T-helper 1 cell treated with Interleukin-12 subunit alpha and Interleukin-12 subunit beta and Interleukin-4 antibody, amounts not matched to agents 30 μg/mL and 1 μg/mL, for 36 hours (primary cell): Measurements from ENCODE around the gene NKAIN2.

Experiments used
- H3K27ac Mint-ChIP-seq: one replicate; pipeline ENCODE4 v1.8.0; 2021; ENCODE audit warnings: mild to moderate bottlenecking, mixed read lengths
- H3K27me3 Mint-ChIP-seq: one replicate; pipeline ENCODE4 v1.8.0; 2021; ENCODE audit warnings: low read depth, mixed read lengths
- H3K36me3 Mint-ChIP-seq: one replicate; pipeline ENCODE4 v1.8.0; 2021; ENCODE audit warnings: low read depth, mixed read lengths
- H3K4me1 Mint-ChIP-seq: one replicate; pipeline ENCODE4 v1.8.0; 2021; ENCODE audit warnings: low read depth, mixed read lengths
- H3K4me3 Mint-ChIP-seq: one replicate; pipeline ENCODE4 v1.8.0; 2021; ENCODE audit warnings: mild to moderate bottlenecking, moderate library complexity, mixed read lengths
- H3K9me3 Mint-ChIP-seq: one replicate; pipeline ENCODE4 v1.8.0; 2021; ENCODE audit warnings: mixed read lengths

NKAIN2 gene

GRCh38 chr6:124757560-124757959, 953.9 kb downstream of the NKAIN2 start:
- Mint-ChIP-seq H3K36me3 (no peaks in the 10 kb centered on the region), H3K9me3 (no peaks in the 10 kb centered on the region), H3K27ac (no peak overlapping the region), H3K4me3 (no peak overlapping the region), H3K27me3 (no peaks in the 10 kb centered on the region), H3K4me1 (no peaks in the 10 kb centered on the region)

DNA sequence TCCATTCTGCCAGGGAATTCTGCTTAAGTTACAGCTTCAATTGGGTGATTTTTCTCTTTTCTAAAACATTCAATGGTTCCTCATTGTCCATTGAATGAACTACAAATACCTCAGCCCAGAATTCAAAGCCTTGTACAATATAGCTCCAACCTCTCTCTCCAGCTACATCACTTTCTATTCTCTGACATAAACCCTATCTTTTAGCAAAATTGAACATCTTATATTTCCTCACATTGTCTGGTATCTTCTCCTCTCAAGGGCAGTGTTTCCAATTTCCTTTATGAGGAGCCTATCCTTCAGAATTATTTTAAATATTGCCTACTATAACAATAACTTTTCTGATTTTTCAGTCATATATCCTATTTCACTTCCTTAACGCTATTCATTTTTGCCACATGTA, 955.0 kb downstream of the NKAIN2 start:
- H3K27me3 Mint-ChIP-seq: no peaks in the 10 kb centered on the region
- H3K9me3 Mint-ChIP-seq: no peaks in the 10 kb centered on the region
- no peaks in the 10 kb centered on the region for H3K36me3 Mint-ChIP-seq
- H3K4me3 Mint-ChIP-seq: no peak overlapping the region
- H3K4me1 Mint-ChIP-seq: no peaks in the 10 kb centered on the region
- no peak overlapping the region for H3K27ac Mint-ChIP-seq

GRCh38 chr6:124765280-124765679, 961.6 kb downstream of the NKAIN2 start:
- Mint-ChIP-seq H3K36me3 (no peaks in the 10 kb centered on the region), H3K27me3 (no peaks in the 10 kb centered on the region), H3K27ac (no peak overlapping the region), H3K4me1 (no peaks in the 10 kb centered on the region), H3K4me3 (no peak overlapping the region), H3K9me3 (no peaks in the 10 kb centered on the region)

DNA sequence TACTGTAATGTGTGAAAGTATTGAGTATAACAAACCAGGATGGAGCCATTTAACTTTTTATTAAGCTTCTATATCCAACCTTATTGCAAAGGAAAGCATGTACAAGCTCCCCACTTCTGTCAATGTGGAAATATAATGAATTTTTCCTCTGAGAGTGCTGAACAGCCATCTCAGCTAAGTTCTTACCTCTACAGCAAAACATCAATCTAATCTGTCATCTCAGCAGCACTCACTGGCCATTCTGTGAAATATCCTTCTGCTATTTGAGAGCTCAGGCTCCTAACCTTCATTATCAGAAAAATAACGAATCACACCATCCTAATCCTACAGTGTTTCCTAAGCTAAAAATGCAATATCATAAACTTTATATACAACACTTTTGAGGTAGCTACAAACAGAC, 964.6 kb downstream of the NKAIN2 start:
- no peaks in the 10 kb centered on the region for H3K27me3 Mint-ChIP-seq
- H3K4me1 Mint-ChIP-seq: no peaks in the 10 kb centered on the region
- H3K4me3 Mint-ChIP-seq: no peak overlapping the region
- no peaks in the 10 kb centered on the region for H3K36me3 Mint-ChIP-seq
- no peak overlapping the region for H3K27ac Mint-ChIP-seq
- H3K9me3 Mint-ChIP-seq: no peaks in the 10 kb centered on the region

DNA sequence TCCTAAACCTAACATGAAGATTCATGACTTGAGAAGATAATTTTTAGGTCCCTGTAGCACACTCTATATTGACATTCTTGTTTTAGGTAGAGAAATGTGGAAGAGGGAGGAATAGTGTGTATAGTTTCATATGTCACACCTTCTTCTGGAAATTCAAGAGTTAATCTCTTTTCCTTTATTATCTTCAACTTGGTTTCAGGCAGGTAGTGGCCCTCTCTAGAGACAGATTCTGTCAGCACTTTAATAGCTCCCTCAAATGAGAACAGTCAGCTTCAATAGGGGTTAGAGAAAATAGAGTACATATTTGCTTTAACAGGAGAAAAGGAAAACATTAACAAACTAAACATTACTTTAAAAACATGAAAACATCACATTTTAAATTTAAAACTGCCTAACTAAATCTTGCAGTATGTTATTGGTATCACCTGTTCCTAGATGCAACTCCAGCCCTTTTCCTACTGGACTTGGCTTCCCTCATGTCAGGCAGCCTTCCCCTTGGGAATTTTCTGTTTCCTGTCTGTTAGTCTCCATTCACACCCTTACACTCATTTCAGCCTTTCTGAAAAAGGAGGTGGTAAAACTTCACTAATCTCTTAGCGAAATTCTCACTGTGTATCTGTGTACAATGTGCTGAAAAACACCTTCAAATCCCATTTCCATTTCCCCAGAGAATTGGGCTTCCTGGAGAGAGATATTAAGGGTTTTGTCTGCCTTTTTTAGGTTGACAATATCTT, 966.3 kb downstream of the NKAIN2 start:
- Mint-ChIP-seq H3K4me3 (no peak overlapping the region), H3K9me3 (no peaks in the 10 kb centered on the region), H3K4me1 (no peaks in the 10 kb centered on the region), H3K27ac (no peak overlapping the region), H3K27me3 (no peaks in the 10 kb centered on the region), H3K36me3 (no peaks in the 10 kb centered on the region)

GRCh38 chr6:124770784-124771183, 967.1 kb downstream of the NKAIN2 start:
- Mint-ChIP-seq H3K4me3 (no peak overlapping the region), H3K9me3 (no peaks in the 10 kb centered on the region), H3K27me3 (no peaks in the 10 kb centered on the region), H3K27ac (no peak overlapping the region), H3K4me1 (no peaks in the 10 kb centered on the region), H3K36me3 (no peaks in the 10 kb centered on the region)

DNA sequence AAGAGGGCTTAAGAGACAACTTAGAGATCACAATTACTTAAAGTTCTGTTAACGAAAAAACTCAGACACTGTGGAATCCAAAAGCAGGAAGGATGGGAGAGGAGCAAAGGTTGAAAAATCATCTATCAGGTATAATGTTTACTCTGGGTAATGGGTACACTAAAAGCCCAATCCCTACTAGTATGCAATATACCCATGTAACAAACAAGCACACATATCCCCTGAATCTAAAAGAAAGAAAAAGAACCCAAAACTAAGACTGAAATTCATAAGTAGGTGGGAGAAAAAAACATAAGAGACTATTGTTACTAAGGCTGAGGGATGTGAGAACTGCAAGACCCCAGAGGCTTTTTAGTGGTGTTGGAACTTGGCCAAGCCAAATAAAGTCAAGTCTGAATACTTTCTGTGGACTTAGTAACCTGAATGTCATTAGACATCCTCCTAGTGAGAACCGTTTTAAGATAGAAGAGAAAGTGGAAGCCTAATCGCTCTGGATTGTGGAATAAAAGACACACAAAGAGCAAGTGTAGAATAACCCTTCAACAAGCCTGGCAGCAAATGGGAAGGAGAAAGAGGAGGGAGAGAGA, 969.2 kb downstream of the NKAIN2 start:
- Mint-ChIP-seq H3K27me3 (no peaks in the 10 kb centered on the region), H3K4me1 (no peaks in the 10 kb centered on the region), H3K4me3 (no peak overlapping the region), H3K9me3 (no peaks in the 10 kb centered on the region), H3K27ac (no peak overlapping the region), H3K36me3 (no peaks in the 10 kb centered on the region)

- no peak overlapping the region for H3K27ac Mint-ChIP-seq
- no peaks in the 10 kb centered on the region for H3K36me3 Mint-ChIP-seq
- H3K27me3 Mint-ChIP-seq: no peaks in the 10 kb centered on the region
- H3K4me1 Mint-ChIP-seq: no peaks in the 10 kb centered on the region
- no peaks in the 10 kb centered on the region for H3K9me3 Mint-ChIP-seq
- H3K4me3 Mint-ChIP-seq: no peak overlapping the region
These were observed 971.5 kb downstream of the NKAIN2 start for GRCh38 chr6:124775121-124775520.

DNA sequence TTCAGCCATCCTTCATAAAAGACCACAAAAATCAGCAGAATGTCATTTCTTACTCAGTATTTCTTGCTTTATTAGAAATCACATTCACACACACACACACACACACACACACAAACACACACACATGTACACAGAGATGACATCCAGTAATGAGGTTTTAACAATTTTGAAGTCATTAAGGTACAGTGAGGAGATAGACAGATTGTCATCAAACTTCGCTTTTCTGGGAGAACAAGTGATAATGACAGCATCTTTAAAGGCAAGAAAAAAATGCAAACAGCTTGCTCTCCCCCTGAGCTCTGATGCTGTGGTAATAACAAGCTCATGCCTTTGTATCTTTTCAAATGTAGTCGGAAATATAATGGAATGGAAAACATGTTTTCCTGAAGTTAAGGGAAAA, 974.2 kb downstream of the NKAIN2 start:
- H3K27me3 Mint-ChIP-seq: no peaks in the 10 kb centered on the region
- H3K4me3 Mint-ChIP-seq: no peak overlapping the region
- no peak overlapping the region for H3K27ac Mint-ChIP-seq
- H3K9me3 Mint-ChIP-seq: no peaks in the 10 kb centered on the region
- H3K36me3 Mint-ChIP-seq: no peaks in the 10 kb centered on the region
- no peaks in the 10 kb centered on the region for H3K4me1 Mint-ChIP-seq

DNA sequence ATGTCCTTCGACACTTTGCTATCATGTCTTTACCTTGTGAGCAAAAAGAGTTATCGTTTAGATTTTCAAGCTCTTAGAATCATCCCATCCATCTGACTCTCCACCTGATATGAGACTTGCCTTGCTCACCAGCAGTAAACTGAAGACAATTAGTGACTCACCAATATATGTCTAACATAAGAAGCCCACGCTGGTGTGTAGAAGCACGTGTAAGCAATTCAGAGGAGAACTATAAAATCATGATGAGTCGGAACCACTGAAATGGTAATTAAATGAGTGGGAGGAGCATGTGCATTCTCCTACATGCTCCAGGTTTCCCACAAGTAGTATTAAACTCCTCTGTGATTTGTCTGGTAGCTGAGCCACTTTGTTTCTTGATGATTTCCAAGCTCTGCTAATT, 977.0 kb downstream of the NKAIN2 start:
- Mint-ChIP-seq H3K4me1 (no peaks in the 10 kb centered on the region), H3K27ac (no peak overlapping the region), H3K9me3 (no peaks in the 10 kb centered on the region)

DNA sequence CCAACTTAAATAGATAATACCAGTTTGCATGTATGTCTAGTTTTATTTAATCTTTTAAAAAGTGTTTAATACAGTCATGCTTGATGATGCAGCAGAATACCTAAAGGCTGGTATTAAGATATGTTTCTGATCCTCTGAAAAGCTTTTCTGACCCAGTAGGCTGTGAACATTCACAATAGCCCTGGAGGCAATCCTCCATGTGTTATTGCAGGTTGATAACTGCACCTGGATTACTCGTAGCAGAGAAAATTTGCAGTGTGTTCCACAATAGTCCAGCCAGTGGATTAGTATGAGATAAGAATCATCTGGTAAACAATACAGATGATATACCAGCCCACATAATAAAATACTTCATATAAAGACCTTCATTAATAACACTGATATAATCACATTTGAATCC, 979.7 kb downstream of the NKAIN2 start:
- Mint-ChIP-seq H3K27me3 (no peaks in the 10 kb centered on the region), H3K9me3 (no peaks in the 10 kb centered on the region), H3K36me3 (no peaks in the 10 kb centered on the region), H3K4me1 (no peaks in the 10 kb centered on the region), H3K27ac (no peak overlapping the region), H3K4me3 (no peak overlapping the region)

More for the DNA sequence above, 977.0 kb downstream of the NKAIN2 start:
- H3K27me3 Mint-ChIP-seq: no peaks in the 10 kb centered on the region
- no peaks in the 10 kb centered on the region for H3K36me3 Mint-ChIP-seq
- H3K4me3 Mint-ChIP-seq: no peak overlapping the region

DNA sequence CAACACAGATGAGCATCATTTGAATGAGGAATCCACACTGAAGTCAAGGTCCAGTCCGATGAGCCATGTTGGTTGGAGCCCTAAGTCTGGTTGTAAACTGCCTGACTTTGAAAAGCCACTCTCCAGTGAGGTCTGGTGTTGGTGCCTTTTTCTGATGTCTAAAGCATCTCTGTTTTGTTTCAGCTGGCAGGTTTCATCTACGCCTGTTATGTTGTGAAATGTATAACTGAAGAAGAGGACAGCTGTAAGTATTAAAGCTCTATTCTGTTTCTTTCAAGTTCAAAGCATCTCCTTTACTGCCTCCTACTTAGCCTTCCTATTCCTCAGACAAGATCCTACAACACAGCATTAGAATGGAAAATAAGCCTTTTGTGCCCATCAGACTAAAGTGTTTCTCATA, 987.5 kb downstream of the NKAIN2 start:
- Mint-ChIP-seq H3K4me1 (no peaks in the 10 kb centered on the region), H3K36me3 (no peaks in the 10 kb centered on the region), H3K9me3 (no peaks in the 10 kb centered on the region), H3K27ac (no peak overlapping the region), H3K27me3 (no peaks in the 10 kb centered on the region), H3K4me3 (no peak overlapping the region)

GRCh38 chr6:124792386-124792785, 988.7 kb downstream of the NKAIN2 start:
- Mint-ChIP-seq H3K27ac (no peak overlapping the region), H3K9me3 (no peaks in the 10 kb centered on the region), H3K4me3 (no peak overlapping the region), H3K4me1 (no peaks in the 10 kb centered on the region), H3K36me3 (no peaks in the 10 kb centered on the region), H3K27me3 (no peaks in the 10 kb centered on the region)

DNA sequence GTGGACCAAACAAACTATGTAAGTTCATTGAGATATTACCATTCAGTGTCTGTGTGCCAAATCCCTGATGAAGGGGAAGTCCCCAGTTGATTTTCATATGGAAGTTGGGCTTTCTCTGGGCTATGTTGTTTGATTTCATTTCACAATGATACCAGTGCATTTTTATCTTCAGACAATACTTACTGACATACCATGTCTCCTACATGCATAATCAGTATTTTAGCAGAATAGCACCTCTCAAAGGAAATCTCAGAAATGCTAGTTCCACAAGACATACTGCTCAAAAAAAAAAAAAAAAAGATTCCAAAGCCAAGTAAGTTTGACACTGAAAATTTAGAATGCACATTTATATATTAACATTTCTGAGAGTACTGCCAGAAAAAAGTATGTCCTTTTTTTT, 989.7 kb downstream of the NKAIN2 start:
- Mint-ChIP-seq H3K27me3 (no peaks in the 10 kb centered on the region), H3K4me3 (no peak overlapping the region), H3K4me1 (no peaks in the 10 kb centered on the region), H3K36me3 (no peaks in the 10 kb centered on the region), H3K27ac (no peak overlapping the region), H3K9me3 (no peaks in the 10 kb centered on the region)

GRCh38 chr6:124795643-124796463, 992.2 kb downstream of the NKAIN2 start:
- Mint-ChIP-seq H3K4me3 (no peak overlapping the region), H3K9me3 (no peaks in the 10 kb centered on the region), H3K27ac (no peak overlapping the region), H3K27me3 (no peaks in the 10 kb centered on the region), H3K36me3 (no peaks in the 10 kb centered on the region), H3K4me1 (no peaks in the 10 kb centered on the region)
